Coronary artery (tissue), 2 donors: ENCODE results near the gene LARP4B.

Source experiments
- DNase-seq: peaks from one replicate; pipeline ENCODE4 v3.0.0-alpha.2; 2017; ENCODE audit warnings: low spot score
- H3K27ac ChIP-seq, 2 donors: fragments of 200-600 bp; sonication (generic); one replicate each; pipeline ENCODE4 v1.5.1; 2016 to 2019
- H3K4me3 ChIP-seq: fragments of 200-600 bp; sonication (generic); 2 replicates; pipeline ENCODE4 v1.5.1; 2016; ENCODE audit warnings: mild to moderate bottlenecking, moderate library complexity
- TF ChIP-seq, protein P1 (sequence below): fragments of 200-600 bp; sonication (generic); IDR thresholded peaks from one replicate; pipeline ENCODE4 v1.5.1; 2019; ENCODE audit warnings: antibody characterized with exemption

The LARP4B gene

DNA sequence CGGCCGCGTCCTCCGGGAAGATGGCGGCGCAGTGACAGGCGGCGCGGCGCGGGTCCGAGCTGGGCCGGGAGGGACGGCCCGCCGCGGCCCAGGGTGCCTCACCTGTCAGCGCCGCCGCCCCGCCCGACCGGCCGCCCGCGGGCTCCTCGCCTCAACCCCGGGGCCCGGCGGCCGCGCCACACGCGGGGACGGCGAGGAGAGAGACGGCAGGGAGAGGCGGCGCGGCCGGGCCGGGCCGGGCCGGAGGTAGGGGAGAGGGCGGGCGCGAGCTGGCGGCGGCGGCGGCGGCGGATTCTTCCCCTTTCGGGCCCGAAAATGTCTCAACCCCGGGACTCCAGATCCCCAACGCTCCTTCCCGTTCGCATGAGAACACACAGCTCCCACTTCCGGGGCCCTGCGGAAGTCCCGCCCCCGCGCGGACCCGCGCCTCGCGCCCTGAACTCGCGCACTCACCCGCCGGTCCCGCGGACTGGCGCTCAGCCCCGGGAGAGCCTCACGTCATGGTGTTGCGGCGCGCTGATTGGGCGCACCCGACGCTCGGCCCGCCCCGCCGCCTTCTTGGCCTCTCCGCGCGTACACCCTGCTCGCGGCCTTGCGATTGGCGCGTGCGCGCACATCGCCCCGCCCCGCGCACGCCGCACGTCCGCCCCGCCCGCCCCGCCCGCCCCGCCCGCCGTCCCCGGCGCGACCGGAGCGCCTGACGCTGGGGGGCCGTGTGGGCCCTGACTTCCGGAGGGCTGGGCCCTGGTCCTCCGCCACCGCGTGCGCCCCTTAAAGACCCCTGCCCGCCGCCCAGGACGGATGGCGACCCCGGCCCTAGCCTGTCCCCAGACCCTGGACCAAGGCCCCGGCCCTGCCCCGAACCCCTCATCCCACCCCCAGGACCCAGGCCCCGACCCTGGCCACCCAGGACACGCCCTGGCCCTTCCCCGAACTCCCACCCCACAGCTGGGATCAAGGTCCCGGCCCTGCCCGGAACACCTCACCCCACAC lies at the start of gene LARP4B:
LARP4B (minus strand) TSS at position 380 of the 993 bp plus-strand sequence. CDS start 45,984 bp downstream, outside the sequence.
- TF ChIP-seq, protein P1, sequence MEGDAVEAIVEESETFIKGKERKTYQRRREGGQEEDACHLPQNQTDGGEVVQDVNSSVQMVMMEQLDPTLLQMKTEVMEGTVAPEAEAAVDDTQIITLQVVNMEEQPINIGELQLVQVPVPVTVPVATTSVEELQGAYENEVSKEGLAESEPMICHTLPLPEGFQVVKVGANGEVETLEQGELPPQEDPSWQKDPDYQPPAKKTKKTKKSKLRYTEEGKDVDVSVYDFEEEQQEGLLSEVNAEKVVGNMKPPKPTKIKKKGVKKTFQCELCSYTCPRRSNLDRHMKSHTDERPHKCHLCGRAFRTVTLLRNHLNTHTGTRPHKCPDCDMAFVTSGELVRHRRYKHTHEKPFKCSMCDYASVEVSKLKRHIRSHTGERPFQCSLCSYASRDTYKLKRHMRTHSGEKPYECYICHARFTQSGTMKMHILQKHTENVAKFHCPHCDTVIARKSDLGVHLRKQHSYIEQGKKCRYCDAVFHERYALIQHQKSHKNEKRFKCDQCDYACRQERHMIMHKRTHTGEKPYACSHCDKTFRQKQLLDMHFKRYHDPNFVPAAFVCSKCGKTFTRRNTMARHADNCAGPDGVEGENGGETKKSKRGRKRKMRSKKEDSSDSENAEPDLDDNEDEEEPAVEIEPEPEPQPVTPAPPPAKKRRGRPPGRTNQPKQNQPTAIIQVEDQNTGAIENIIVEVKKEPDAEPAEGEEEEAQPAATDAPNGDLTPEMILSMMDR = no peak
- Histone ChIP-seq H3K4me3 (peak within 1 kb of the TSS; percentile 95), H3K27ac (peak within 1 kb of the TSS; percentile 96 to 99)
- DNase-seq = peak; percentile 98

DNA sequence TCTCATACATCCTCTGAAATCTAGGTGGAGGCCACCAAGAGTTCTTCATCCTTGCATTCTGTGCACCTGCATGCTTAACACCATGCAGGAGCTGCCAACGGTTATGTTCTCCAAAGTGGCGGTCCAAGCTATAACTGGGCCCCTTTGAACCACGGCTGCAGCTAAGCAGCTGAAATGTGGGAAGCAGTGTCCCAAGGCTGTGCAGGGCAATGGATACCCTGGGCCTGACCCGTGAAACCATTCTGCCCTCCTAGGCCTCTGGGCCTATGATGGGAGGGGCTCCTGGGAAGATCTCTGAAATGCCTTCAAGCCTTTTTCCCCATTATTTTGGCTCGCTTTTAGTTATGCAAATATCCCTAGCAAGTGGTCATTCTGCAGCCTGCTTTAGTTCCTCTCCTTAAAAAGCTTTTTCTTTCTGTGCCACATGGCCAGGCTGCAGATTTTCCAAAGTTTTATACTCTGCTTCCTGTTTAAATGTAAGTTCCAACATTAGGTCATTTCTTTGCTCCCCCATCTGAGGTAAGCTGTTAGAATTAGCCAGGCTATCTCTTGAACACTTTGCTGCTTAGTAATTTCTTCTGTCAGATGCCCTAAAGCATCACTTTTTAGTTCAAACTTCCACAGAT lies 49.1 kb upstream of the LARP4B start:
- no peak overlapping the region for H3K4me3 ChIP-seq
- TF ChIP-seq, protein P1 = no peak
- no peak for DNase-seq
- no peak overlapping the region for H3K27ac ChIP-seq

DNA sequence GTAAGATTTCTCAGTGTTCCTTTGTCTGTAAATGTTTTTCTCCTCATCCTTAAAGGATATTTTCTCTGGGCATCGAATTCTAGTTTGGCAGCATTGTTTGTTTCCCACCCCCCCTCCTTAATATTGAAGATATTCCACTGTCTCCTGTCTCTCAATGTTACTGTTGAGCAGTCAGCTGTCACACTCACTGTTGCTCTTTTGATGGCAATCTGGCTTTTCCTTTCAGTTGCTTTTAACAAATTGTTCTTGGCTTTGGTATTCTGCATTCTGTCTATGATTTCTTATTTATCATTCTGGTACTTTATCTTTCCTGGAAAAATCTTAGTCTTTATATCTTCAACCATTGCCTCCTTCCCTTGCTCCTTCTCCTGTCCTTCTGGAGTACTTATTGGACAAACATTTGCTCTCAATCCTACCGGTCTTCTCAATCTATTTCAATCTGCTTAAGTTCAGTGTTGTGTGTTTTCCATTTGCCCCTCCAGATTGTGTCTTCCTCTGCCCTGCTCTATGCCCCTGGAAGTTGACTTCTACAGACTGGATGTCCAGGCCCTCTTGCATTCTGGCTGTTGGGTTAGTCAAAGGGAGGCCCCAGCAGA lies 47.4 kb upstream of the LARP4B start:
- Histone ChIP-seq H3K4me3 (no peak overlapping the region), H3K27ac (no peak overlapping the region)
- TF ChIP-seq, protein P1 = no peak
- no peak for DNase-seq

DNA sequence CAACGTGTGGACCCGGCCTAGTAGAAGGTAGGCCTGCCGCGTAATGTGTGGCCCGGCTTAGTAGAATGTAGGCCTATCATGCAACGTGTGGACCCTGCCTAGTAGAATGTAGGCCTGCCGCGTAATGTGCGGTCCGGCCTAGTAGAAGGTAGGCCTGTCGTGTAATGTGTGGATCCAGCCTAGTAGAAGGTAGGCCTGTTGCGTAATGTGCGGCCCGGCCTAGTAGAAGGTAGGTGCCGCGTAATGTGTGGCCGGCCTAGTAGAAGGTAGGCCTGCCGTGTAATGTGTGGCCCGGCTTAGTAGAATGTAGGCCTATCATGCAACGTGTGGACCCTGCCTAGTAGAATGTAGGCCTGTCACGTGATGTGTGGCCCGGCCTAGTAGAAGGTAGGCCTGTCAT lies 44.8 kb upstream of the LARP4B start:
- H3K4me3 ChIP-seq = no peak overlapping the region
- H3K27ac ChIP-seq = no peak overlapping the region
- TF ChIP-seq, protein P1 = no peak
- DNase-seq = no peak

DNA sequence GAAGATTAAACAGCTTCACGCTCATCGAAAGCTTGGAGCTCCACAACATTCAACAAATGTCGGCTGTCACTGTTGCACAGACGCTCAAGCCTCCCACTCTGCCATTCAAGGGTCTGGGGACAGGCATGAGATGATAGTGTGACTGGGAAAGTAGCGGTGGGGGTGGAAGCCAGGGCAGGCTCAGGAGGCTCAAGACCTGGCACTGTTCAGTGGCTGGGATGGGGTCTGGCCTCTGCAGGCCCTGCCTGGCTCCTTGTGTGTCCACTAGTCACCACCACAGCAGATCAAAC lies 43.2 kb upstream of the LARP4B start:
- H3K27ac ChIP-seq = no peak overlapping the region
- TF ChIP-seq, protein P1 = no peak
- no peak for DNase-seq
- no peak overlapping the region for H3K4me3 ChIP-seq

DNA sequence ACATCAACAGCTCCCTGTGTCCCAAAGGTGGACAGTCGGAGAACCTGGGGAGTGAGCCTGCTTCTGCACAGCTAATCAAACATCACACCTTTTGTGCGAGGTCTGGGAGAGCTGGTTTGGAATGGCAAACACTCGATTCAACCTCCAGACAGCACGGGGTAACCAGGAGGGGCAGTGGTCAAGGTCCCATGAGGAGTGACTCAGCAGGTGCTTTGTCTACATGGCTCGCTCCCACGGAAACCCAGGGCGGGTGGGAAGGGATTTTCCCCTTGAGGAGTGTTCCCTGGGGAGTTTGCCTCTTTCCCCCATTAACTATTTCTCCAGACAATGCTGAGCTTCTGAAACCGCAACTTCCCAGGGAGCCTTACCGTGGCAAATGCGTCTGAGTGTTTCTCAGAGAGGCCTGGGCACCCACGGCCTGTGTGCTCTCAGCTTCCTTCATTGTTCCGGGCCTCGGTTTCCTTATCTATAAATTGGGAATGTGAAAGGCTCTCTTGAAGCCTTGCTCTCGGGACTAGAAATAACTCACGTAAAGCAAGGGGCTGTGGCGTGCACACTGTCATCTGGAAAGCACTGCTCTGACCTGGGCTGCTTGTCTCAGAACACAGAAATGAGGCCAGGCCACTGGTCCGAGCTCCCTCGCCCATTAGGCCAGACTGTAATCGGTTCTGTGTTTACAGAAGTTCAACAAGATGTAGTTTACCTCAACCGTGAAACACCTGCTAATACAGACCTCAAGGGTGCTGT lies 42.7 kb upstream of the LARP4B start:
- Histone ChIP-seq H3K27ac (no peak overlapping the region), H3K4me3 (no peak overlapping the region)
- DNase-seq = no peak
- TF ChIP-seq, protein P1 = no peak
